HepG2 (cell line): ENCODE measurements around the gene CLEC2B. TPM values are rescaled to one million over a fixed set of nuclear protein-coding genes. Genes with fewer than 3 reads are reported as not detected.

ENCODE experiments used
- ATAC-seq: fragments of 200-7000 bp; cut with Tn5 transposase; 3 replicates; pipeline ENCODE4 v1.9.1; 2020; ENCODE audit warnings: mild to moderate bottlenecking, moderate library complexity
- BruUV-seq: library from RNA; stranded (reverse); fragments of 400-500 nt; replicated peaks from 2 replicates; lab custom pipeline; 2021; lab: Mats Ljungman, UMichigan
- CTCF ChIA-PET: fragments of 300-600 bp; formaldehyde crosslinking; extraction: SDS; loops from one replicate; lab custom pipeline; 2021; ENCODE audit warnings: low total read pairs, inconsistent platforms, low intra/inter-chr PET ratio; lab: Yijun Ruan, JAX
- POLR2A ChIA-PET: fragments of 350-600 bp; sonication (Branson Sonifier 250); formaldehyde crosslinking; loops from one replicate; lab custom pipeline; 2020; ENCODE audit warnings: antibody characterized with exemption, inconsistent platforms; lab: Yijun Ruan, JAX
- DNase-seq: peaks from one replicate; pipeline ENCODE4 v3.0.0-alpha.2; 2015; ENCODE audit warnings: low spot score
- FAIRE-seq: peaks from 3 replicates; lab custom pipeline; 2011; peaks lifted over from hg19 to GRCh38; lab: Jason Lieb, UNC
- H2AFZ ChIP-seq: one replicate; pipeline ENCODE4 v1.6.1; 2011; ENCODE audit warnings: low read length, inconsistent platforms
- H3K27ac ChIP-seq: fragments of 300-600 bp; 3 replicates; pipeline ENCODE4 v1.8.0; 2011; ENCODE audit warnings: mixed run types, mild to moderate bottlenecking, mixed read lengths, low read length, inconsistent platforms; ENCODE audit not compliant: insufficient read depth; ENCODE audit errors: extremely low read length
- H3K27me3 ChIP-seq, 2 experiments: fragments of 200-600 bp in 1 of 2; 2 replicates in 1 of 2; 3 replicates in 1 of 2; pipeline versions ENCODE4 v1.6.0 to v1.8.0; 2011; ENCODE audit warnings: low read length in 2 of 2, mild to moderate bottlenecking in 2 of 2, moderate library complexity in 2 of 2, inconsistent platforms in 1 of 2; ENCODE audit not compliant: insufficient read depth in 2 of 2, control insufficient read depth in 1 of 2
- H3K36me3 ChIP-seq, 2 experiments: fragments of 200-600 bp in 1 of 2; replicated peaks in 1 of 2; 2 replicates in 1 of 2; 3 replicates in 1 of 2; pipeline versions ENCODE4 v1.5.1 to v1.8.0; 2011; ENCODE audit warnings: low read length in 2 of 2, inconsistent platforms in 1 of 2; ENCODE audit not compliant: insufficient read depth in 2 of 2, control insufficient read depth in 1 of 2
- H3K4me1 ChIP-seq: 2 replicates; pipeline ENCODE4 v1.5.1; 2012; ENCODE audit warnings: low read length, inconsistent platforms; ENCODE audit not compliant: insufficient read depth
- H3K4me2 ChIP-seq: 2 replicates; pipeline ENCODE4 v1.6.0; 2011; ENCODE audit warnings: low read depth, low read length, inconsistent platforms
- H3K4me3 ChIP-seq, 3 experiments: fragments of 200-600 bp in 1 of 3; sonication (generic), shearing (Covaris generic) in 1 of 3; replicated peaks in 1 of 3; 2 replicates each; pipeline ENCODE4 v1.5.1; 2011 to 2016; ENCODE audit warnings: low read length in 3 of 3, inconsistent platforms in 2 of 3, low read depth in 2 of 3, mild to moderate bottlenecking in 2 of 3, control low read depth in 1 of 3, mixed read lengths in 1 of 3; ENCODE audit not compliant: insufficient read depth in 1 of 3
- H3K79me2 ChIP-seq: one replicate; pipeline ENCODE4 v1.6.1; 2011; ENCODE audit warnings: low read length, inconsistent platforms; ENCODE audit not compliant: insufficient read depth
- H3K9ac ChIP-seq: 2 replicates; pipeline ENCODE4 v1.6.0; 2011; ENCODE audit warnings: mild to moderate bottlenecking, low read depth, low read length, inconsistent platforms; ENCODE audit not compliant: insufficient read depth
- H3K9me3 ChIP-seq: 2 replicates; pipeline ENCODE4 v1.5.1; 2012; ENCODE audit warnings: mild to moderate bottlenecking, low read length
- H4K20me1 ChIP-seq: 2 replicates; pipeline ENCODE4 v1.6.0; 2011; ENCODE audit warnings: inconsistent platforms, mild to moderate bottlenecking, low read length, moderate library complexity; ENCODE audit not compliant: insufficient read depth
- HIVEP1 ChIP-seq: sonication (generic); formaldehyde crosslinking; IDR thresholded peaks from 2 replicates; pipeline ENCODE4 v1.4.0; 2020; ENCODE audit warnings: mild to moderate bottlenecking, missing genetic modification reagents
- MAFF ChIP-seq: IDR thresholded peaks from 2 replicates; pipeline ENCODE4 v1.6.1; 2011; ENCODE audit warnings: low read depth, low read length, improper control_type of control experiment
- MAFK ChIP-seq, 2 experiments: IDR thresholded peaks in 1 of 2; conservative IDR thresholded peaks in 1 of 2; 2 replicates each; pipeline ENCODE4 v1.6.1; 2011; ENCODE audit warnings: improper control_type of control experiment in 2 of 2, low read length in 2 of 2
- MTA3 ChIP-seq: sonication (generic); formaldehyde crosslinking; IDR thresholded peaks from 2 replicates; pipeline ENCODE4 v1.4.0; 2020; ENCODE audit warnings: missing genetic modification reagents
- PITX1 ChIP-seq: sonication (generic); formaldehyde crosslinking; IDR thresholded peaks from 2 replicates; pipeline ENCODE4 v1.5.1; 2020; ENCODE audit warnings: mild to moderate bottlenecking, missing genetic modification reagents
- SNRNP70 ChIP-seq: fragments of 200-400 bp; formaldehyde crosslinking; IDR thresholded peaks from 2 replicates; pipeline ENCODE4 v1.6.1; 2017; ENCODE audit warnings: mild to moderate bottlenecking, low read depth, low read length, moderate library complexity
- ZBTB42 ChIP-seq: sonication (generic); formaldehyde crosslinking; IDR thresholded peaks from 2 replicates; pipeline ENCODE4 v1.5.0; 2020; ENCODE audit warnings: mild to moderate bottlenecking, missing genetic modification reagents
- ZNF354B ChIP-seq: sonication (generic); formaldehyde crosslinking; IDR thresholded peaks from 2 replicates; pipeline ENCODE4 v1.8.0; 2022; ENCODE audit warnings: mild to moderate bottlenecking, missing genetic modification reagents
- ZNF382 ChIP-seq: sonication (generic); formaldehyde crosslinking; IDR thresholded peaks from 2 replicates; pipeline ENCODE4 v1.5.0; 2020; ENCODE audit warnings: missing genetic modification reagents, mild to moderate bottlenecking, borderline replicate concordance
- ZNF484 ChIP-seq: sonication (generic); formaldehyde crosslinking; IDR thresholded peaks from 2 replicates; pipeline ENCODE4 v1.5.1; 2020; ENCODE audit warnings: mild to moderate bottlenecking, low read depth, missing genetic modification reagents, borderline replicate concordance
- ZNF639 ChIP-seq: conservative IDR thresholded peaks from 2 replicates; pipeline ENCODE4 v1.6.1; 2018; ENCODE audit warnings: missing genetic modification reagents
- ZNF672 ChIP-seq: sonication (generic); formaldehyde crosslinking; IDR thresholded peaks from 2 replicates; pipeline ENCODE4 v1.8.1; 2022; ENCODE audit warnings: missing genetic modification reagents
- WGBS: methylation state at CpG from one replicate; pipeline ENCODE4 v1.1.6; 2017; ENCODE audit warnings: low lambda C conversion rate; 5-methylcytosine and 5-hydroxymethylcytosine counted together
- in situ Hi-C: cut with HindIII; loops from 2 replicates; pipeline ENCODE4 v1.10.0; 2017; ENCODE audit warnings: low pct_unique_long_range_greater_than_20kb; ENCODE audit not compliant: extremely low pct_ligation_motif_present
- intact Hi-C: fragments of 100-400 bp; cut with micrococcal nuclease; formaldehyde crosslinking; loops from one replicate; pipeline ENCODE4 v1.10.0; 2022; ENCODE audit not compliant: unreplicated experiment
- polyA plus RNA-seq, 8 experiments: library from polyadenylated mRNA; depleted of rRNA in 3 of 8; stranded (reverse) in 7 of 8; unstranded in 1 of 8; fragments of >200 nt; fragmentation: Illumina TruSeq in 4 of 8; extraction: Trizol in 4 of 8; gene quantifications; 2 replicates each; pipeline versions ENCODE4 v1.2.1 to v1.2.3, GENCODE V29; 2011 to 2016; ENCODE audit warnings: low read depth in 4 of 8, missing spikeins in 1 of 8, mixed read lengths in 1 of 8; ENCODE audit not compliant: insufficient read depth in 1 of 8
- total RNA-seq, 5 experiments: library from RNA; depleted of rRNA; stranded (reverse); fragments of >200 nt; fragmentation: Illumina TruSeq; extraction: Trizol; gene quantifications; 2 replicates each; pipeline ENCODE4 v1.2.3, GENCODE V29; 2016; ENCODE audit warnings: low read depth in 1 of 5

The CLEC2B gene
- total and polyA plus RNA-seq, 2 of the 13 experiments (the other 11 are each of a cell fraction or from before 2014, with no cell fraction given), result not detected

- no TSS peak for BruUV-seq
- in situ Hi-C loops, result no loop called here
Observed at GRCh38 chr12:9902539-9903228, 33.5 kb upstream of the CLEC2B start.

GRCh38 chr12:9900930-9901329 is 31.8 kb upstream of the CLEC2B start:
- Histone ChIP-seq H3K27ac (no peak overlapping the region), H3K9ac (no peak overlapping the region), H4K20me1 (no peaks in the 10 kb centered on the region), H3K4me1 (no peaks in the 10 kb centered on the region), H3K9me3 (peaks cover 8% of the 10 kb centered on the region; the same call in 1 of the 2 replicates), H3K4me3 (no peak overlapping the region), H3K27me3 (no peaks in the 10 kb centered on the region), H2AFZ (no peak overlapping the region), H3K4me2 (no peak overlapping the region), H3K79me2 (no peaks in the 10 kb centered on the region), H3K36me3 (no peaks in the 10 kb centered on the region)
- POLR2A ChIA-PET, result no interaction called here
- CTCF ChIA-PET, result no interaction called here
- no peak for ATAC-seq
- WGBS, result 3% methylated on average over 2 of the region's 2 CpGs
- in situ Hi-C loops (no loop called here), intact Hi-C loops (no loop called here)
- no peak for DNase-seq
- FAIRE-seq, result no peak
- TF ChIP-seq MAFF (peak; percentile 28; the same call in 1 of the 2 replicates), MTA3 (CRISPR knock-in tag) (no peak), MAFK (conservative IDR thresholded peaks at IDR 0.05 in 1 of 2, IDR thresholded peaks at IDR 0.05 in 1 of 2; ENCODE audit: low read length in 2 of 2) (peak; percentile 32 to 64; a peak in 3 of 4 replicates)
- BruUV-seq, result no TSS peak

More at GRCh38 chr12:9902539-9903228, 33.5 kb upstream of the CLEC2B start:
- no peak for DNase-seq
- ATAC-seq, result no peak
- CTCF ChIA-PET, result no interaction called here
- Histone ChIP-seq H3K4me1 (no peaks in the 10 kb centered on the region), H3K27ac (no peak overlapping the region), H3K27me3 (peaks cover 0 to 2% of the 10 kb centered on the region in 2 experiments; a peak in 1 of 5 replicates), H3K9me3 (peaks cover 8% of the 10 kb centered on the region; the same call in 1 of the 2 replicates), H3K4me2 (no peak overlapping the region), H2AFZ (no peak overlapping the region), H3K9ac (no peak overlapping the region), H3K4me3 (no peak overlapping the region)
- WGBS, result 35% methylated on average over 7 of the region's 7 CpGs
- POLR2A ChIA-PET, result no interaction called here
- TF ChIP-seq ZNF484 (CRISPR knock-in tag), result no peak
- TF ChIP-seq ZBTB42, result no peak
- no peak for TF ChIP-seq ZNF382 (CRISPR knock-in tag)
- TF ChIP-seq ZNF354B (CRISPR knock-in tag), result no peak
- no peak for TF ChIP-seq HIVEP1
- TF ChIP-seq PITX1 (CRISPR knock-in tag), result no peak
- no peak for TF ChIP-seq ZNF672
- TF ChIP-seq ZNF639 (CRISPR knock-in tag), result no peak
- no peak for TF ChIP-seq SNRNP70
- TF ChIP-seq, all 625 proteins: peak for 0
- no peaks in the 10 kb centered on the region for H3K79me2 ChIP-seq
- FAIRE-seq, result no peak
- H4K20me1 ChIP-seq, result no peaks in the 10 kb centered on the region
- no peaks in the 10 kb centered on the region for H3K36me3 ChIP-seq
- intact Hi-C loops, result no loop called here
